KBM-7 (cell line): Measurements from ENCODE around the gene UPB1.
"Not testable (repeated sequence)": the region's sequence is repeated elsewhere in the genome, so short reads cannot be mapped to it uniquely, and the experiment has no call there.

Source experiments
- DNase-seq: peaks from one replicate; pipeline ENCODE4 v3.0.0-alpha.2; 2015
- in situ Hi-C: fragments of 300-500 bp; cut with MboI; formaldehyde crosslinking; loops from 2 replicates; pipeline ENCODE4 v1.14.3; 2020; ENCODE audit warnings: low sequenced_read_pairs, low pct_unique_long_range_greater_than_20kb, mixed read lengths

Gene UPB1

DNA sequence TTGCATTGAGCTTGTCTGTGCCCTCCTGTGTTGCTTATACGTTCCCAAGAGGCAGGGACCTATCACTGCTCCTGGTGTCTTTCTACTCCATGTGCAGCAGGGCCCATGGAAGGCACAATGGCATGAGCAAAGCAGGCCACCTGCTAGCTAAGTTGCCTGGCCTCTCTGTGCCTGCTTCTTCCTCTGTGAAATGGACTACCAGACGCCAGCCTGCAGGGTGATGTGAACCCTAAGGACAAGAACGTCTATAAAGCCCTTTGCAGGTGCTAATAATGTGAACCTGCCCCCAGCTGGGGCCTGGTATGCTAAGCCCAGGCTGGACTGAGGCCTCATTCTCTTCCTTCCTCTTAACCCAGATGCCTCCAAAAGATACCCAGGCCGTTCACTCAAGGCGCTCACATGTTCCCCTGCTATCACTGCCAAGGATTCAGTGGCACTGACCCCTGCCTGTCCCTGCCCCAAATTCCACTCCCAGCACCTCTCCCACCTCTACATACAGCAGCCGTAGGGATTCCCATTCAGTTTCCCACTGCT lies 55.8 kb downstream of the UPB1 start:
- in situ Hi-C loops: no loop called here
- DNase-seq: peak; percentile 17

DNA sequence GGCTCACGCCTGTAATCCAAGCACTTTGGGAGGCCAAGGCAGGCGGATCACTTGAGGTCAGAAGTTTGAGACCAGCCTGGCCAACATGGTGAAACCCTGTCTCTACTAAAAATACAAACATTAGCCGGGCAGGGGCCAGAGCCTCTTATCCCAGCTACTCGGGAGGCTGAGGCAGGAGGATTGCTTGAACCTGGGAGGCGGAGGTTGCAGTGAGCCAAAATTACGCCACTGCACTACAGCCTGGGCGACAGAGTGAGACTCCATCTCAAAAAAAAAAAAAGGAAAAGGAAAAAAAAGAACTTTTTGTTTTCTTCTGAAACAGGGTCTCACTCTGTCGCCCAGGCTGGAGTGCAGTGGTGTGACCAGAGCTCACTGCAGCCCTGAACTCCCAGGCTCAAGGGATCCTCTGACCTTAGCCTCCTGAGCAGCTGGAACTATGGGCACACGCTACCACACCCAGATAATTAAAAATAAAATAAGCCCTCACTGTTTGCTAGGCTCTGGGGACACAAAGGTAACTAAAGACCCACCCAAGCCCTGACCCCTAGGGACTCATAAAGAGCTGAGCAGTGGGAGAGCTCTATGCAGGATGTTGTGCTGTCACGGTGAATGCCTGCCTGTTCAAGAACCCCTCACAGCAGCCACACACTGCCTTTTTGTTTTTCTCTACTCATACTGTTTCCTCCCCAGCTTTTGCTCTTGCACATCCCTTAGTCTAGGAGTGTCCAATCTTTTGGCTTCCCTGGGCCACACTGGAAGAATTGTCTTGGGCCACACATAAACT lies 57.6 kb downstream of the UPB1 start:
- in situ Hi-C loops, DNase-seq: not testable (repeated sequence)

DNA sequence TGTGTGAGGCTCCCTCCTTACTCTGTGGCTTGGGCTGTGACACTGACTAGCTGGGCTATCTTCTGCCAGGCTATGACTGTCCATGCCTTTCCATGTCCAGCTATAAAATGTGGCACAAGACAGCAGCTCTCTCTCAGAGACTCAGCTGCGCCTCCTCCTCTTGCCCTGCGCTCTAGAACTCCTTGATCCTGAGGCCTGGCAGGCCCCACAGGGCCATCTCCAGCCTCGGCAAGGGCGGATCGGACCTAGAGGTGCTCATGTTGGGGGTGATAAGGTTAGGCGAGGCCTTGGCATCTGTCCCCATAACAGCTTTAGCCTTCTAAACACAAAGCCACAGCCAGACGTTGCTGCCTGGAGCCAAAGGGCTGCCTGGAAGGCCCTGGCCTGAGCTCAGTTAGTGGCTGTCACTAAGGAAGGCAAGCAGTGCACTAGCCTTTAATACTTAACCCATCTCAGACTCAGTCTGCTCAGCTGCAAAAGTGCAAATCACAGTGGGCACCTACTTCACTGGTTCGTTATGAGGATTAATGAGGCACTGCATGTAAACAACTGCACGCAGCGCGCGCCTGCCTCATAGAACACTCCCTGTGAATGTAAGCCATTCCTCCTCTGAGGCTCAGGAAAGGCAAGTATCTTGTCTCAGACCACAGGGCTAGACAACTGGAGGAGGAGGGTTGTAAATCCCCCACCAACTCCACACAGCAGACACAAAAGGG lies 58.6 kb downstream of the UPB1 start:
- in situ Hi-C loops: no loop called here

DNA sequence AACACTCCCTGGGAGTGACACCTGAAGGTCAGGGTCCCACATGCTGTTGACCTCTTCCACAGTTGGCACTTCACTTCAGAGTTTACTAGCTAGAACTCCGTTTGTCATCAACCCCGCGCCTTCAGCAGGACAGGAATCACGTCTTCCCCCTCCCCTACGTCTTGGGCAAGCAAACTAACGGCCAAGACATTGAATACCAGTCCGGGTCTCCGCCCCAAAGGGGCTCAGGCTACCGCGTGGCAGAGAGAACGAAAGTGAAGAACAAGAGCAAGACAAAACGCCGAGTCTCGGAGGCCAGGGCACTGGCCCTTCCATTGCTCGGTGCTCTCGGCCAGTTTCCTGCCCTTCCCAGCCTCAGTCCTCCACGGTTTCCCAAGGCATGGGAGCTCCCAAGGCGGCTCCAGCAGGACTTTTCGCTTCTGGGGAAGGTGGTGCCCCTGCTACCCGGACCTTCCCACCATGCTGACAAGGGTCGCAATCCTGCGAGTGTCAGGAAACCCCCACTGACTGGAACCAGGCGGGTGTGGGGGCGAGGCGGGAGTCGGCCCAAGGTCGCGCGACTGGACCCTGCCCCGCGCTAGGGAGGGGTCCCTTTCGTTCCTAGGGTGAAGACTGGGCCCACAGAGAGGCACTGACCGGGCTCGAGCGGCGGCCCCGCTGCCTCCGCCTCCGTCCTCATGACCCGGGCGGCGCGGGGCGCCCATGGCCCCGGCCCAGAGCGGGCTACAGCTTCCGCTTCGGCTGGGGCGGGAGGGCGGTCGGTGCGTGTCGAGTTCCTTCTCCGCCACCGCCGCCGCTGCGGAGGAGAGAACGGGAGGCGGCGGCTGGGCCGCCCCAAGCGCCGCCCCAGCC lies 59.4 kb downstream of the UPB1 start, which contains the start of gene GUCD1:
TSS of gene GUCD1 (minus strand) at position 826 of the 852 bp plus-strand sequence. CDS start at position 679, 147 bp downstream.
- in situ Hi-C loops: no loop called here
- peak; percentile 55 for DNase-seq

More for the DNA sequence above, 58.6 kb downstream of the UPB1 start:
- DNase-seq: no peak

DNA sequence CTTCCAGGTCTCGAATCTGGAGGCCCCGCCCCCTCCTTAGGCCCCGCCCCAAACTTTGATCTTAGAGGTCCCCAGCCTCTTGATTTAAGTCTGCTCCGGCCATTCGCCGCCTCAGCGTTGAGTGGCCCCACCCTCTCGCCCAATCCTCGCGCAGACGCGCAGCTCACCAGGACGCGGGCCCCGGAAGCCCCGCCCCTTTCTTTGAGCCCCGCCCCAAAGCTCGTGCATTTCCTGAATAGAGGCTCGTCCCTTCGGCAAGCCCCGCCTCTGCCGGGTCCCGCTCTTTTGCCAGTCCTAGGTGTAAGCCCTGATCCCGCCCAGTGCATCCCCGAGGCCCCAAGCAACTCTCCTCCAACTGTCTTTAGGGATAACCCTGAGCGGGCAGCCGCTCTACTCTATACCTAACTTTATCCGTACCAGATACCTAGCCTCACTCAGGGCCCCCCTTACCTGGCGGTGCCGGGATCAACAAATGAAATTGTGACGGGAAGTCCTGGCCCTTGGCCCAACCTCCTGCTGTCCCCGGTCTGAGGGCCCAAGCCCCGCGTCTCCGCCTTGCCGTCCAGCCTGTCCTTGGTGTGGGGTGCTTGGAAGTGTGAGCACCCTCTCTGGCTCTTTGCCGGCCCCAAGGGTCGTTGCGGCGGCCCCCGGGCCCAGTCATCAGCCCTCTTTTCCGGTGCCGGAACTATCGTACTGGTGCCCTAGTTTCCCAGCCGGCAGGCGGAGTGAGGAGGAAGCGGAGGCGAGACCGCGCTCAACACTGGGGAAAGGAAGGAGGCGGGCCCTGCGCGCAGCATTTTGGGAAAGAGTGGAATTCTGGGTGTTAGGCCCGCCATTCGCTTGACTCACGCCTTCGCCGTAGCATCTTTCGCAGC lies 60.3 kb downstream of the UPB1 start, which contains the start of gene SNRPD3:
TSS of gene SNRPD3 (plus strand) at position 835 of the 875 bp plus-strand sequence. CDS start 1,676 bp downstream, outside the sequence.
- in situ Hi-C loops: no loop called here
- peak; percentile 98 for DNase-seq

DNA sequence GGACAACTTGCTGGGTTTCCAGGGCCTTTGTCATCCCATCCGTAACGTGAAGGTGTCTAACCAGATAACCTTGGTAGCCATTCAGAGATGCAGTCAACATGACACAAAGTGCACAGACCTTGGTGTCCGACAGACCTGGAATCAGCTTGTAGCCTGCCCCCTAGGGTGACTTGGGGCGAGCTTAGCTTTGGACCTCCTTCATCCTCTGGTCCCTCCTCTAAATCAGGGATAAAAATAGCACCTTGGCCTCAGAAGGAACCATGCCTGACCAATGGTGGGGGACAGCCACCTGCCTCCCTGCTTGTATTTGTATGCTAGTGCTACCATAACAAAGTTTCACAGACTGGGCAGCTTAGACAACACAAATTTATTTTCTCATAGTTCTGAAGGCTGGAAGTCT lies 64.3 kb downstream of the UPB1 start:
- in situ Hi-C loops: no loop called here
- no peak for DNase-seq

DNA sequence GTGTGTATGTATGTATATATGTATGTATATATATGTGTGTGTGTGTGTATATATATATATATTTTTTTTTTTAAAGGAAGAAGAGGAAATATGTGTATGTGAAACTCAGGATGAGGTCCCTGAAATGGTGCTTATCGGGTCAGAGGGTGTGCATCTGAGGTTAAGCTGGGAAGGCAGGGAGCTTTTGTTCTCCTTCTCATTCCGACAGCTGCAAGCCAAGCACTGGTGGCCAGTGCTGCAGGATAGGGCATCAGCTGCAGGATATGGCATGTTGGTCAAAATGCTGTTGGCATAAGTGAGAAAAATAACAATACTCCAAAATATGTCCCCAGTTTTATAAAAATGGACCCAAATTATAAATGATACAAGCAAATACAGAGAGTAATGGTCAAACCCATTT lies 68.1 kb downstream of the UPB1 start:
- in situ Hi-C loops: no loop called here
- no peak for DNase-seq

DNA sequence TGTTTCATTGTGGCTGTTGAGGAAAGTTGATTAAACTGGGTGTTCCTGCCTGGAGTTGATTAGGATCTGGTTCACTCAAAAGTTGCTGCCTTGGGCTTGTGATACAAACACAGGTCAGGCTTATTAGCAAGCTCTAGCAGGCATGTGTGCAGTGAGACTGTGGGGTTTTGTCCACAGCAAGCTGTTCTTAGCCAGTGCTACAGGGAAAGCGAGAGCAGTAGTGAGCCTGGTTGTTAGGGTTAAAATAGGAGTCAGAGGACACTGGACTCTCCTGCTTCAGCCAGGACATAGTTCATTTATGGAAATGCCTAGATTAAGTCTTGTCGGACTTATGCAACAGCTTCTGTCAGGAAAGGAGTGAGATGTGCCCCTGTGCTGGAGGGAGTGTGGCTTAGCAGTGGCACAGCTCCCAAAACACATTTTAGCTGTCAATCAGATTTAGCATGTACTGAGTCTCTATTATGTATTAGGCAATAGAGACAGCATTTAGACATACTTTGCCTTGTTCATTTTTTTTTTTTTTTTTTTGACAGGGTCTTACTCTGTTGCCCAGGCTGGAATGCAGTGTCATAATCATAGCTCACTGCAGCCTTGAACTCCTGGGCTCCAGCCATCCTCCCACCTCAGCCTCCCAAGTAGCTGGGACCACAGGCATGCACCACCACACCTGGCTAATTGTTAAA lies 69.4 kb downstream of the UPB1 start:
- in situ Hi-C loops: no loop called here
- no peak for DNase-seq

DNA sequence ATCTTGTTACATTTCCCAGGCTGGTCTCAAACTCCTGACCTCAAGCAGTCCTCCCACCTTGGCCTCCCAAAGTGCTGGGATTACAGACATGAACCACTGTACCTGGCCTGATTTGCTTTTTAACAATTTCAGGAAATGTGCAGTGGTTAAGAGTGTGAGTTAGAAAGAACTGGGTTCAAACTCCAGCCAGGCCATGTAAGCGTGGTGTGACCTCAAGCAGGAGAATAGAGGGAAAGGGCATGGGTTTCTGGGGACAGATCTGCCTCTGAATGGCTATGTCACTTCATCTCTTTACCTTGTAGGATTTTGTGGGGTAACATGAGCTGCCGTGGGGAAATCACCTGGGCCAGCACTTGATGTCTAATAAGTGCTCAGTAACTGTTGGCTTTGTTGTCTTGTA lies 69.9 kb downstream of the UPB1 start:
- in situ Hi-C loops: no loop called here
- no peak for DNase-seq

DNA sequence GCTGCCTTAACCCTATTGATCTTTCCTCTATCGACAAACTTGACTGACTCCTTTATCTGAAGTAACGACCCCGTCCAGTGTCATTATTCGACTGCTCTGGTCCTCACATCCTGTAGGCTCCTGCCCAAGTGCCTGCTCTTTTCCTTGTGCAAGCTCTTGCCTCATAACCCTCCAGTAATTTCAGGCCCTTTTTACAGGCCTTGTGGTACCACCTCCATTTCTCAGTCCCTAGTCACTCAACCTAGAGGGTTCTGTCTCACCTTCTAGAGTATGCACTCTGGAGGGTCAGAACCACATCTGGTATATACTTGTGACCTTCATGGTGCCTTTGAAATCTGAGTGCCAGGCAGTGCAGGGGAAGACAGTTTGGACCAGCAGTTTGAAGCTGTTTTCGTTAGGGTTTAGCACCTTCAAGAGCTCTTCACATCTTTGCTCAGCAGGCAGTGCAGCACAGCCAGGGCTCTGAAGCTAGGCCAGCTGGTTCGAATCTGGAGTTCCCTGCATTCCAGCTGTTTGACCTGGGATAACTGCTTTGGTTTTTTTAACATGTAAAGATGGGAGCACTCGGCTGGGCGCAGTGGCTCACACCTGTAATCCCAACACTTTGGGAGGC lies 71.9 kb downstream of the UPB1 start:
- no peak for DNase-seq
- in situ Hi-C loops: no loop called here

DNA sequence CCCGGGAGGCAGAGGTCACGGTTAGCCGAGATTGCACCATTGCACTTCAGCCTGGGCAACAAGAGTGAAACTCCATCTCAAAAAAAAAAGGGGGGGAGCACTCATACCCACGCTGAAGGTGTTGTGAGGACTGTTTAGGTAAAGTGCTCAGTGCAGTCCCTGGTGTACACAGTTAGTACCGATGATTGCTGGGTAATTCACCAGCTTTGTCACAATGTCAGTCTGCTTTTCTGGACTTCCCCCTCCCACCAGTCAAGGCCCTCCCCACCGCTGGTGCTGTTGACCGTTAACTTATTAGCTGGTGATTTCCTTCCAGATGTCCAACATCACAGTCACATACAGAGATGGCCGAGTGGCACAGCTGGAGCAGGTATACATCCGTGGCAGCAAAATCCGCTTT lies 72.5 kb downstream of the UPB1 start:
- in situ Hi-C loops: no loop called here
- no peak for DNase-seq

DNA sequence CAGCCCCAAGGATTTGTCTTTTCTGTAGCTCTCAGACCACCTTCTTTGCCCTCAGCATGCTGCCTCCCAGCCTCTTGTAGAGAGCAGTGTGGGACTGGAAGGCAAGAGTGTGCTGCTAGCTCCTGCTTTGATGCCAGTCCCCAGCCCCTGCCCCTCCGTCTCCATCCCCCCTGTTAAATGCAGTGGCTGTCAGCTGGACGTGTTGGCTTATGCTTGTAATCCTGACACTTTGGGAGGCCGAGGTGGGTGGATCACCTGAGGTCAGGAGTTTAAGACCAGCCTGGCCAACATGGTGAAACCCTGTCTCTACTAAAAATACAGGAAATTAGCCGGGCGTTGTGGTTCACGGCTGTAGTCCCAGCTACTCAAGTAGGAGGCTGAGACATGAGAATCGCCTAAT lies 76.1 kb downstream of the UPB1 start:
- DNase-seq: no peak
- in situ Hi-C loops: no loop called here

DNA sequence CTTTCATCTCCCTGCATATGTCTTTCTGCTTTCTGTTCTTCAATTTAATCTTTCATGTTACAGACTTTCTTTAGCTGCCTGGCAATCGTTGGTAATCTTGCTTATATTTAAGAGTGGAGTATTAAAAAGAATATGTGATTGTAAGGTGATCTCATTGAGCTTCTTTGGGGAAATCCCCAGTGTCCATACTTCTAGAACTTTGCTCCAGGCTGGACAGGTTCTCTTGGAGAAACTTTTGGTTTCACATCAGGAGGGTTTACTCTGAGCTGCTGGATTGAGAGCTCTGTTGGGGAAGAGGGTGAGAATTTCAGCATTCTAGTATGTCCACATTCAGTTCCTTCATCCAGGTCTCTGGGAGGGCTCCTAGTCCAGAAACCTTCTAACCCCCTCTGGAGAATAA lies 81.6 kb downstream of the UPB1 start:
- DNase-seq: no peak
- in situ Hi-C loops: no loop called here
